ENCODE results near the gene AHSA1.

DNA sequence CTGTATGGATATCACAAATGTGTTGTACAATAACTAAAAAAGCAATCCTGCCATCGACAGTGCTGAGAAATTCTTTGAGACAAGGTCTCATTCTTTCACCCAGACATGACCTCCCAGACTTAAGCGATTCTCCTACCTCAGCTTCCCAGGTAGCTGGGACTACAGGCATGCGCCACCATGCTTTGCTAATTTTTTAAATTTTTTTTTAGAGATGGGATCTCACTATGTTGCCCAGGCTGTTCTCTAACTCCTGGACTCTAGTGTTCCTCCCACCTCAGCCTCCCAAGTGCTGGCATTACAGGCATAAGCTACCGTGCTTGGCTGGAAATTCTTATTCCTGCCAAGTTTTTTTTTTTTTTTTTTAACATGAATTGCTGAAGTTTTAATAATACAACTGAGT, 18.0 kb upstream of the AHSA1 start:
- TF ChIP-seq, protein P1, sequence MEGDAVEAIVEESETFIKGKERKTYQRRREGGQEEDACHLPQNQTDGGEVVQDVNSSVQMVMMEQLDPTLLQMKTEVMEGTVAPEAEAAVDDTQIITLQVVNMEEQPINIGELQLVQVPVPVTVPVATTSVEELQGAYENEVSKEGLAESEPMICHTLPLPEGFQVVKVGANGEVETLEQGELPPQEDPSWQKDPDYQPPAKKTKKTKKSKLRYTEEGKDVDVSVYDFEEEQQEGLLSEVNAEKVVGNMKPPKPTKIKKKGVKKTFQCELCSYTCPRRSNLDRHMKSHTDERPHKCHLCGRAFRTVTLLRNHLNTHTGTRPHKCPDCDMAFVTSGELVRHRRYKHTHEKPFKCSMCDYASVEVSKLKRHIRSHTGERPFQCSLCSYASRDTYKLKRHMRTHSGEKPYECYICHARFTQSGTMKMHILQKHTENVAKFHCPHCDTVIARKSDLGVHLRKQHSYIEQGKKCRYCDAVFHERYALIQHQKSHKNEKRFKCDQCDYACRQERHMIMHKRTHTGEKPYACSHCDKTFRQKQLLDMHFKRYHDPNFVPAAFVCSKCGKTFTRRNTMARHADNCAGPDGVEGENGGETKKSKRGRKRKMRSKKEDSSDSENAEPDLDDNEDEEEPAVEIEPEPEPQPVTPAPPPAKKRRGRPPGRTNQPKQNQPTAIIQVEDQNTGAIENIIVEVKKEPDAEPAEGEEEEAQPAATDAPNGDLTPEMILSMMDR (conservative IDR thresholded peaks at IDR 0.05) = no peak
- no peak for TF ChIP-seq ZFX (IDR thresholded peaks at IDR 0.05)

Measured in C4-2B (cell line).